H9 (cell line): ENCODE results near the gene DNM1. TPM values are rescaled to one million over a fixed set of nuclear protein-coding genes. Genes with fewer than 3 reads are reported as not detected.

Experiments
- DNase-seq: peaks from one replicate; pipeline ENCODE4 v3.0.0-alpha.2; 2017
- H2AFZ ChIP-seq: one replicate; pipeline ENCODE4 v1.6.1; 2013; ENCODE audit warnings: mild to moderate bottlenecking, low read length, control low read depth, moderate library complexity
- H2AK5ac ChIP-seq: 2 replicates; pipeline ENCODE4 v1.6.1; 2013; ENCODE audit warnings: low read length, control low read depth, mixed read lengths; ENCODE audit not compliant: insufficient read length
- H2BK120ac ChIP-seq: one replicate; pipeline ENCODE4 v1.6.1; 2013; ENCODE audit warnings: low read depth, mild to moderate bottlenecking, low read length, control low read depth, inconsistent platforms; ENCODE audit not compliant: poor library complexity, severe bottlenecking
- H2BK12ac ChIP-seq: 2 replicates; pipeline ENCODE4 v1.6.1; 2013; ENCODE audit warnings: low read length, control low read depth, mixed read lengths, low read depth; ENCODE audit not compliant: insufficient read length
- H2BK15ac ChIP-seq: 2 replicates; pipeline ENCODE4 v1.6.1; 2013; ENCODE audit warnings: low read depth, low read length, control low read depth
- H2BK20ac ChIP-seq: one replicate; pipeline ENCODE4 v1.6.1; 2013; ENCODE audit warnings: low read depth, mild to moderate bottlenecking, low read length, control low read depth, inconsistent platforms; ENCODE audit not compliant: poor library complexity, severe bottlenecking
- H2BK5ac ChIP-seq: 2 replicates; pipeline ENCODE4 v1.6.1; 2013; ENCODE audit warnings: low read length, control low read depth, mixed read lengths; ENCODE audit not compliant: insufficient read length
- H3K14ac ChIP-seq: 2 replicates; pipeline ENCODE4 v1.6.1; 2013; ENCODE audit warnings: low read length, control low read depth; ENCODE audit not compliant: insufficient read depth
- H3K18ac ChIP-seq: 2 replicates; pipeline ENCODE4 v1.6.1; 2013; ENCODE audit warnings: low read depth, mild to moderate bottlenecking, mixed read lengths, low read length, control low read depth; ENCODE audit not compliant: insufficient read length
- H3K23ac ChIP-seq: 2 replicates; pipeline ENCODE4 v1.6.1; 2013; ENCODE audit warnings: low read length, control low read depth, mixed read lengths, low read depth; ENCODE audit not compliant: insufficient read length
- H3K23me2 ChIP-seq: 2 replicates; pipeline ENCODE4 v1.6.1; 2013; ENCODE audit warnings: low read depth, mild to moderate bottlenecking, mixed read lengths, low read length, control low read depth; ENCODE audit not compliant: insufficient read length, poor library complexity, severe bottlenecking
- H3K27ac ChIP-seq: 2 replicates; pipeline ENCODE4 v1.5.1; 2013; ENCODE audit warnings: low read length, control low read depth, mixed read lengths, low read depth; ENCODE audit not compliant: insufficient read length
- H3K27me3 ChIP-seq: 2 replicates; pipeline ENCODE4 v1.6.1; 2013; ENCODE audit warnings: low read length, control low read depth, inconsistent platforms; ENCODE audit not compliant: insufficient read depth
- H3K4ac ChIP-seq: 2 replicates; pipeline ENCODE4 v1.6.1; 2013; ENCODE audit warnings: low read depth, mild to moderate bottlenecking, control low read depth, inconsistent platforms, low read length, moderate library complexity
- H3K4me1 ChIP-seq: 2 replicates; pipeline ENCODE4 v1.6.1; 2013; ENCODE audit warnings: low read length, control low read depth, inconsistent platforms; ENCODE audit not compliant: insufficient read depth
- H3K4me2 ChIP-seq: 2 replicates; pipeline ENCODE4 v1.6.1; 2013; ENCODE audit warnings: low read length, control low read depth, mixed read lengths; ENCODE audit not compliant: insufficient read length, insufficient read depth
- H3K56ac ChIP-seq: 2 replicates; pipeline ENCODE4 v1.6.1; 2013; ENCODE audit warnings: low read depth, mild to moderate bottlenecking, mixed read lengths, low read length, control low read depth; ENCODE audit not compliant: insufficient read length
- H3K79me1 ChIP-seq: 2 replicates; pipeline ENCODE4 v1.6.1; 2013; ENCODE audit warnings: low read depth, mild to moderate bottlenecking, moderate library complexity, low read length, control low read depth, inconsistent platforms; ENCODE audit not compliant: insufficient read depth, poor library complexity, severe bottlenecking
- H3K79me2 ChIP-seq: 2 replicates; pipeline ENCODE4 v1.6.1; 2013; ENCODE audit warnings: low read length, control low read depth, inconsistent platforms; ENCODE audit not compliant: insufficient read depth
- H3K9ac ChIP-seq: 2 replicates; pipeline ENCODE4 v1.6.1; 2013; ENCODE audit warnings: low read length, control low read depth, mixed read lengths; ENCODE audit not compliant: insufficient read length; ENCODE audit errors: extremely low read depth
- H3K9me3 ChIP-seq: one replicate; pipeline ENCODE4 v1.6.1; 2013; ENCODE audit warnings: low read depth, low read length, inconsistent platforms; ENCODE audit not compliant: control insufficient read depth
- H3T11ph ChIP-seq: one replicate; pipeline ENCODE4 v1.6.1; 2013; ENCODE audit warnings: mild to moderate bottlenecking, low read length, control low read depth, inconsistent platforms
- H4K20me1 ChIP-seq: one replicate; pipeline ENCODE4 v1.6.1; 2013; ENCODE audit not compliant: control insufficient read depth, insufficient read length, insufficient read depth
- H4K5ac ChIP-seq: 2 replicates; pipeline ENCODE4 v1.6.1; 2013; ENCODE audit warnings: low read depth, mild to moderate bottlenecking, mixed read lengths, low read length, control low read depth; ENCODE audit not compliant: insufficient read length
- H4K8ac ChIP-seq: replicated peaks from 2 replicates; pipeline ENCODE4 v1.6.1; 2013; ENCODE audit warnings: low read length, control low read depth, mixed read lengths, low read depth; ENCODE audit not compliant: insufficient read length
- H4K91ac ChIP-seq: 2 replicates; pipeline ENCODE4 v1.6.1; 2013; ENCODE audit warnings: low read depth, mild to moderate bottlenecking, moderate library complexity, mixed read lengths, low read length, control low read depth; ENCODE audit not compliant: insufficient read length
- H3K27ac Mint-ChIP-seq, 3 experiments: 2 replicates in 2 of 3; 3 replicates in 1 of 3; pipeline ENCODE4 v1.8.0; 2020 to 2021; ENCODE audit warnings: mixed read lengths in 3 of 3, mild to moderate bottlenecking in 1 of 3, moderate library complexity in 1 of 3
- H3K27me3 Mint-ChIP-seq: 2 replicates; pipeline ENCODE4 v1.8.0; 2021; ENCODE audit warnings: low read depth, mild to moderate bottlenecking, moderate library complexity, mixed read lengths
- H3K36me3 Mint-ChIP-seq, 3 experiments: 2 replicates in 2 of 3; 3 replicates in 1 of 3; pipeline ENCODE4 v1.8.0; 2020 to 2021; ENCODE audit warnings: low read depth in 3 of 3, mixed read lengths in 3 of 3; ENCODE audit not compliant: insufficient read depth in 1 of 3
- H3K4me1 Mint-ChIP-seq, 2 experiments: 2 replicates each; pipeline ENCODE4 v1.8.0; 2020; ENCODE audit warnings: mixed read lengths in 2 of 2
- H3K4me3 Mint-ChIP-seq, 2 experiments: 2 replicates in 1 of 2; 3 replicates in 1 of 2; pipeline ENCODE4 v1.8.0; 2020 to 2021; ENCODE audit warnings: mild to moderate bottlenecking in 2 of 2, mixed read lengths in 2 of 2, moderate library complexity in 1 of 2
- H3K9me3 Mint-ChIP-seq, 2 experiments: 2 replicates in 1 of 2; 3 replicates in 1 of 2; pipeline ENCODE4 v1.8.0; 2020; ENCODE audit warnings: mild to moderate bottlenecking in 2 of 2, mixed read lengths in 2 of 2, moderate library complexity in 1 of 2
- CTCF ChIP-seq: fragments of 200-600 bp; sonication (generic); conservative IDR thresholded peaks from 3 replicates; pipeline ENCODE4 v1.8.0; 2021; ENCODE audit warnings: antibody characterized with exemption, mild to moderate bottlenecking
- whole genome bisulfite sequencing: extraction: QIAGEN DNeasy Blood & Tissue Kit; methylation state at CpG from one replicate; pipeline ENCODE4 v1.1.7; 2013; ENCODE audit warnings: missing lambda C conversion rate, low lambda C conversion rate, mixed read lengths; ENCODE audit not compliant: insufficient read length; ENCODE audit errors: extremely low coverage; 5-methylcytosine and 5-hydroxymethylcytosine counted together
- total RNA-seq: library from RNA; stranded (reverse); gene quantifications from 2 replicates; pipeline ENCODE4 v1.2.1, GENCODE V29; 2021

The DNM1 gene
- total RNA-seq, 1 experiment from 2014 or later: 58.0 TPM

DNA sequence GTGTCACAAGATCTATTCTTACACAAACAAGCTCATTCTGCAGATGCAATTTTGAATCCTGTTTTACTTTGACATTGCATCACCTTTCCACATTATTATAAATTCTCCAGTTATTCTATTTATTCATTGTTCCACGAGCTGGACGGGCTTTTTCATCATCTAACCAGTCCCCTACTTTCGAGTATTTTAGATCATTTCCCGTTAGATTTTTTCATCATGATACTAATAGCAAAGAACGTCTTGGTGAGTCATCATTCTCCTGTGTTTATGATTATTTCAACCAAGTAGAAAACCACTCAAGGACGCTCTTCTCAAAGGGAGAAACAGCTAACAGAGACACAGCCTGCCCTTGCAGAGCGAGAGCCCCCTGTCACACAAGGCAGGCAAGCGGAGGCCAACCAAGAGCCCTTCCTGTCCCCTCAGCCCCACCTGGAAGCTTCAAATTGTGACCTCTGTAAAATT lies 28.0 kb upstream of the DNM1 start:
- H3K27ac ChIP-seq: no peak overlapping the region

More for the DNA sequence above, 28.0 kb upstream of the DNM1 start:
- no peak overlapping the region for H3K4ac ChIP-seq
- H3K4me3 Mint-ChIP-seq: no peak overlapping the region
- H2BK12ac ChIP-seq: no peak overlapping the region
- peaks cover 35 to 65% (median 53%) of the 10 kb centered on the region in 3 experiments for H3K36me3 Mint-ChIP-seq
- peaks cover 0 to 5% of the 10 kb centered on the region in 2 experiments; a peak in 1 of 5 replicates for H3K9me3 Mint-ChIP-seq
- H2BK20ac ChIP-seq: no peak overlapping the region
- H3K79me1 ChIP-seq: no peaks in the 10 kb centered on the region
- no peak overlapping the region for H3K14ac ChIP-seq
- WGBS: no CpG with 5 or more reads among the region's 8 CpGs
- H4K5ac ChIP-seq: no peak overlapping the region
- no peak overlapping the region for H2BK120ac ChIP-seq
- no peak overlapping the region for H4K91ac ChIP-seq
- no peak overlapping the region for H2AFZ ChIP-seq
- H3K4me2 ChIP-seq: no peak overlapping the region
- no peak overlapping the region for H3K56ac ChIP-seq
- H3K27me3 ChIP-seq: no peaks in the 10 kb centered on the region
- H3K27ac Mint-ChIP-seq: no peak overlapping the region
- H3K4me1 ChIP-seq: no peaks in the 10 kb centered on the region
- no peaks in the 10 kb centered on the region for H3K79me2 ChIP-seq
- H3K27me3 Mint-ChIP-seq: no peaks in the 10 kb centered on the region
- H3K4me1 Mint-ChIP-seq: no peaks in the 10 kb centered on the region
- no peaks in the 10 kb centered on the region for H3K9me3 ChIP-seq
- DNase-seq: no peak
- no peak for TF ChIP-seq CTCF
- H4K8ac ChIP-seq: no peak overlapping the region
- H3T11ph ChIP-seq: no peak overlapping the region
- no peak overlapping the region for H3K18ac ChIP-seq
- no peak overlapping the region for H2AK5ac ChIP-seq
- H2BK5ac ChIP-seq: no peak overlapping the region
- no peaks in the 10 kb centered on the region for H3K23me2 ChIP-seq
- H2BK15ac ChIP-seq: no peak overlapping the region
- H4K20me1 ChIP-seq: no peaks in the 10 kb centered on the region
- H3K9ac ChIP-seq: no peak overlapping the region
- no peak overlapping the region for H3K23ac ChIP-seq
